ENCODE measurements around the gene EXD3. TPM values are rescaled to one million over a fixed set of nuclear protein-coding genes. Genes with fewer than 3 reads are reported as not detected.

EXD3 gene
- total and polyA plus RNA-seq, 2 of the 13 experiments (the other 11 are each of a cell fraction or from before 2014, with no cell fraction given) = 2.7 to 4.8 TPM

GRCh38 chr9:137306066-137306849 lies 116.7 kb downstream of the EXD3 start (continued):
- TF ChIP-seq GABPA (IDR thresholded peaks at IDR 0.05; ENCODE audit: low read depth, low read length) = no peak
- 0 out of 2 replicates have a peak, but pooled peaks have one; percentile 20 for TF ChIP-seq GABPA (CRISPR knock-in tag; IDR thresholded peaks at IDR 0.05; ENCODE audit: low read depth)
- TF ChIP-seq ZIK1 (CRISPR knock-in tag; IDR thresholded peaks at IDR 0.05; ENCODE audit: borderline replicate concordance, low read depth) = no peak
- no peak for TF ChIP-seq FOXO1 (CRISPR knock-in tag; IDR thresholded peaks at IDR 0.05)
- no peak for TF ChIP-seq ZNF460 (CRISPR knock-in tag; IDR thresholded peaks at IDR 0.05; ENCODE audit: borderline replicate concordance)
- no peak for TF ChIP-seq ZNF670 (CRISPR knock-in tag; IDR thresholded peaks at IDR 0.05; ENCODE audit: borderline replicate concordance)
- no peak for TF ChIP-seq TMF1 (CRISPR knock-in tag; IDR thresholded peaks at IDR 0.05; ENCODE audit: low read depth)
- no peak for TF ChIP-seq ZNF639 (CRISPR knock-in tag; conservative IDR thresholded peaks at IDR 0.05)
- no peak for TF ChIP-seq SALL2 (CRISPR knock-in tag; IDR thresholded peaks at IDR 0.05)
- TF ChIP-seq ZNF556 (CRISPR knock-in tag; IDR thresholded peaks at IDR 0.05; ENCODE audit: borderline replicate concordance) = no peak
- TF ChIP-seq NCOR1 (IDR thresholded peaks at IDR 0.05; ENCODE audit: borderline replicate concordance, low read length) = no peak
- no peak for TF ChIP-seq ZNF276 (CRISPR knock-in tag; IDR thresholded peaks at IDR 0.05; ENCODE audit: low read depth)
- no peak for TF ChIP-seq ARNT (IDR thresholded peaks at IDR 0.05)
- no peak for TF ChIP-seq ZNF264 (CRISPR knock-in tag; IDR thresholded peaks at IDR 0.05)
- no peak for TF ChIP-seq NCOA2 (CRISPR knock-in tag; IDR thresholded peaks at IDR 0.05)
- TF ChIP-seq, protein P1, sequence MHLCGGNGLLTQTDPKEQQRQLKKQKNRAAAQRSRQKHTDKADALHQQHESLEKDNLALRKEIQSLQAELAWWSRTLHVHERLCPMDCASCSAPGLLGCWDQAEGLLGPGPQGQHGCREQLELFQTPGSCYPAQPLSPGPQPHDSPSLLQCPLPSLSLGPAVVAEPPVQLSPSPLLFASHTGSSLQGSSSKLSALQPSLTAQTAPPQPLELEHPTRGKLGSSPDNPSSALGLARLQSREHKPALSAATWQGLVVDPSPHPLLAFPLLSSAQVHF (CRISPR knock-in tag; IDR thresholded peaks at IDR 0.05) = no peak
- TF ChIP-seq ZNF687 (CRISPR knock-in tag; IDR thresholded peaks at IDR 0.05) = peak; percentile 37; the same call in 1 of the 2 replicates
- no peak for TF ChIP-seq HDAC6 (IDR thresholded peaks at IDR 0.05; ENCODE audit: low read depth, low read length)
- TF ChIP-seq ZNF761 (CRISPR knock-in tag; conservative IDR thresholded peaks at IDR 0.05) = no peak
- TF ChIP-seq ZNF547 (CRISPR knock-in tag; IDR thresholded peaks at IDR 0.05) = no peak
- TF ChIP-seq, protein P2, sequence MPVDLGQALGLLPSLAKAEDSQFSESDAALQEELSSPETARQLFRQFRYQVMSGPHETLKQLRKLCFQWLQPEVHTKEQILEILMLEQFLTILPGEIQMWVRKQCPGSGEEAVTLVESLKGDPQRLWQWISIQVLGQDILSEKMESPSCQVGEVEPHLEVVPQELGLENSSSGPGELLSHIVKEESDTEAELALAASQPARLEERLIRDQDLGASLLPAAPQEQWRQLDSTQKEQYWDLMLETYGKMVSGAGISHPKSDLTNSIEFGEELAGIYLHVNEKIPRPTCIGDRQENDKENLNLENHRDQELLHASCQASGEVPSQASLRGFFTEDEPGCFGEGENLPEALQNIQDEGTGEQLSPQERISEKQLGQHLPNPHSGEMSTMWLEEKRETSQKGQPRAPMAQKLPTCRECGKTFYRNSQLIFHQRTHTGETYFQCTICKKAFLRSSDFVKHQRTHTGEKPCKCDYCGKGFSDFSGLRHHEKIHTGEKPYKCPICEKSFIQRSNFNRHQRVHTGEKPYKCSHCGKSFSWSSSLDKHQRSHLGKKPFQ (CRISPR knock-in tag; IDR thresholded peaks at IDR 0.05; ENCODE audit: insufficient replicate concordance) = no peak
